ENCODE results near the gene NRCAM. TPM values are rescaled to one million over a fixed set of nuclear protein-coding genes. Genes with fewer than 3 reads are reported as not detected.

The NRCAM gene
- total RNA-seq, 1 experiment from 2014 or later: 40.3 TPM

DNA sequence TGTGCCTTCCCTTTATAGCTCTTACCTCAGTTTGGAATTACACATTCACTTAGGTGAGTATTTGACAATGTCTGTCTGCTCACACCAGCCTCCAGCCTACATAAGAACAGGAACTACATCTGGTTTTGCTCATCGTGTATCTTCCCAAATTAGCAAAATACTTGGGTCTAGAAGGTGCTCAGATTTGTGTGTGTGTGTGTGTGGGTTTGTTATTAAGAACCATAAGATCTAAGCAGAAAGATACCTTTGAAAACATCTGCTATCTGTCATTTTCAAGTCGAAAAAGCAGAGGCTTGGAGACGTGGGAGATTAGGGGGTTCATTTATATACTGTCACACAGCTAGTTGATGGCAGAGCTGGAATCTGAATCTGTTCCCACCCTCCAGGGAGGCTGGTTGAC, 311.3 kb downstream of the NRCAM start:
- Histone ChIP-seq H3K9me2 (ENCODE audit: insufficient read depth) (no peaks in the 10 kb centered on the region), H3F3A (ENCODE audit: insufficient read depth, low read depth) (no peaks in the 10 kb centered on the region), H3K4me3 (no peak overlapping the region), H3K36me3 (ENCODE audit: low read depth) (no peaks in the 10 kb centered on the region), H3K79me2 (ENCODE audit: low read depth) (no peaks in the 10 kb centered on the region), H3K27ac (no peak overlapping the region), H3K27me3 (ENCODE audit: insufficient read depth, low read depth) (no peaks in the 10 kb centered on the region), H2AFZ (no peak overlapping the region), H3K4me2 (no peak overlapping the region), H4K20me1 (ENCODE audit: insufficient read depth) (no peaks in the 10 kb centered on the region), H3K4me1 (replicated peaks; ENCODE audit: insufficient read depth) (no peaks in the 10 kb centered on the region), H3K9me3 (ENCODE audit: insufficient read depth, low read depth) (no peaks in the 10 kb centered on the region)
- BruUV-seq (replicated peaks): no TSS peak
- POLR2A ChIA-PET (ENCODE audit: unreplicated experiment): no interaction called here
- CTCF ChIA-PET: interaction anchor here (0.6 to 1.2 kb wide), 3 partner anchors 114 to 402 kb away, joined by 3 to 24 read pairs (median 6); no protein-coding TSS in a partner anchor
- DNase-seq: no peak
- no peak for TF ChIP-seq EZH2 (IDR thresholded peaks at IDR 0.05; ENCODE audit: low read depth)
- TF ChIP-seq, protein P1, sequence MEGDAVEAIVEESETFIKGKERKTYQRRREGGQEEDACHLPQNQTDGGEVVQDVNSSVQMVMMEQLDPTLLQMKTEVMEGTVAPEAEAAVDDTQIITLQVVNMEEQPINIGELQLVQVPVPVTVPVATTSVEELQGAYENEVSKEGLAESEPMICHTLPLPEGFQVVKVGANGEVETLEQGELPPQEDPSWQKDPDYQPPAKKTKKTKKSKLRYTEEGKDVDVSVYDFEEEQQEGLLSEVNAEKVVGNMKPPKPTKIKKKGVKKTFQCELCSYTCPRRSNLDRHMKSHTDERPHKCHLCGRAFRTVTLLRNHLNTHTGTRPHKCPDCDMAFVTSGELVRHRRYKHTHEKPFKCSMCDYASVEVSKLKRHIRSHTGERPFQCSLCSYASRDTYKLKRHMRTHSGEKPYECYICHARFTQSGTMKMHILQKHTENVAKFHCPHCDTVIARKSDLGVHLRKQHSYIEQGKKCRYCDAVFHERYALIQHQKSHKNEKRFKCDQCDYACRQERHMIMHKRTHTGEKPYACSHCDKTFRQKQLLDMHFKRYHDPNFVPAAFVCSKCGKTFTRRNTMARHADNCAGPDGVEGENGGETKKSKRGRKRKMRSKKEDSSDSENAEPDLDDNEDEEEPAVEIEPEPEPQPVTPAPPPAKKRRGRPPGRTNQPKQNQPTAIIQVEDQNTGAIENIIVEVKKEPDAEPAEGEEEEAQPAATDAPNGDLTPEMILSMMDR (conservative IDR thresholded peaks at IDR 0.05): no peak
- intact Hi-C loops (cut with micrococcal nuclease; ENCODE audit: unreplicated experiment): loop anchor here (5.0 to 10.0 kb wide), 4 partner anchors 253 to 1200 kb away; partner anchors contain the start of genes CBLL1 and DLD

DNA sequence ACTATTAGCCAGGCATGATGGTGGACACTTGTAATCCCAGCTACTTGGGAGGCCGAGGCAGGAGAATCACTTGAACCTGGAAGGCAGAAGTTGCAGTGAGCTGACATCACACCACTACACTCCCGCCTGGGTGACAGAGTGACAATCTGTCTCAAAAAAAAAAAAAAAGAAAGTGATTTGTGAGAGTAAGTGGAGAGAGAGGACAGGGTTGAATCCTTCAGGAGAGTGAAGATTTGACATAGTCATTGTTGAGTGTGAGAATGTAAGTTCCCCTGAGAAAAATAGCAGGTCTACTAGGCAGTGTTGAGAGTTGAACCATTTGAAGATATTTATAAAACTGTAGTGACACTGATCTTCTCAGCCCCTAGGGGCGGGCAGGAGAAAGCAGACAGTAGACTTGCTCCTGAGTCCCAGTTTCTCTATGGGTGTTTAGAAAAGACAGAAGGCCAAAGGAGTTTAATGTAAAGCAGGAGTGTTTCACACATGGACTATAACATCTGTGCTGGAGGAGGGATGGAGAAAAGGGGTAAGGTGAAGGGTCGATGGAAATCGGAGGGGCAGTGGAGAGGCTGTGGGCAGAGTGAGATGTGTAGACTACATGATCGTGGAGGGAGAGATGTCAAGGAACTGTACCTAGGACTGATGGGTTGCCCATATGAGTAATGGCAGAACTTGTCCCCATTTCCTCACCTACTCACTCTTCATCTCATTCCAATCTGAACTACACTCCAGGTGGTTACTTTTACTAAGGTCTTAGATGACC, 312.4 kb downstream of the NRCAM start:
- no peaks in the 10 kb centered on the region for H3K36me3 ChIP-seq (ENCODE audit: low read depth)
- H3K4me1 ChIP-seq (replicated peaks; ENCODE audit: insufficient read depth): no peaks in the 10 kb centered on the region
- H4K20me1 ChIP-seq (ENCODE audit: insufficient read depth): no peaks in the 10 kb centered on the region
- no peaks in the 10 kb centered on the region for H3K79me2 ChIP-seq (ENCODE audit: low read depth)
- no peak overlapping the region for H3K27ac ChIP-seq
- no peak overlapping the region for H2AFZ ChIP-seq
- H3F3A ChIP-seq (ENCODE audit: insufficient read depth, low read depth): no peaks in the 10 kb centered on the region
- no TSS peak for BruUV-seq (replicated peaks)
- H3K4me3 ChIP-seq: no peak overlapping the region
- no peaks in the 10 kb centered on the region for H3K27me3 ChIP-seq (ENCODE audit: insufficient read depth, low read depth)
- intact Hi-C loops (cut with micrococcal nuclease; ENCODE audit: unreplicated experiment): loop anchor here (10.0 kb wide), 2 partner anchors 939 to 1199 kb away; no protein-coding TSS in a partner anchor
- no peaks in the 10 kb centered on the region for H3K9me2 ChIP-seq (ENCODE audit: insufficient read depth)
- POLR2A ChIA-PET (ENCODE audit: unreplicated experiment): no interaction called here
- H3K4me2 ChIP-seq: no peak overlapping the region
- CTCF ChIA-PET: interaction anchor here (1.2 kb wide), 1 partner anchor 113 kb away, joined by 6 read pairs; no protein-coding TSS in a partner anchor
- no peak for TF ChIP-seq EZH2 (IDR thresholded peaks at IDR 0.05; ENCODE audit: low read depth)
- TF ChIP-seq, protein P1 (conservative IDR thresholded peaks at IDR 0.05): no peak
- H3K9me3 ChIP-seq (ENCODE audit: insufficient read depth, low read depth): no peaks in the 10 kb centered on the region
- DNase-seq: no peak

DNA sequence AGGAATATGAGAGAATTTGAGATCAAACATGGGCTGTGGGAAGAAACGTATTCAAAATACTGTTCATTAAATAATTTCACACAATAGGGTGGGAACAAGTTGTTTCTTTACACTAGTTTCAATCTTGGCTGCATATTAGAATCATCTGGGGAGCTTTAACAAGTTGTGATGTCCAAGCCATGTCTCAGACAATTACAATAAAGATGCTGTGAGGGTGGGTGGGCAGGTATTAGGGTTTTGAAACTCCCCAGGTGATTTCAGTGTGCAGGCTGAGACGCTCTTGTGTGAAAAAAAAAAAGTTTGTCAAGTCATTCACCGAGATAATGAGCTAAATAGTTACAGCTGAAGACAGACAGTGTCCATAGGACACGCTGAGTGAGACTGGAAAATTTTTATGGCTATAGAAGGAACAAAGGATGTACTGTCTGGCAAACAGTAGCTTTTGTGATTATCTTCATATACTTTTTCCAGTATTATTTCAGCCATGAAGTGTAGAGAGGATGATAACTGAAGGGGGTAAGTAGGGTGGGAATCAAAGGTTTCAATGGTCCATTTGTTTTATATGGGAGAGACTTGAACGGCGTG, 313.5 kb downstream of the NRCAM start:
- no peaks in the 10 kb centered on the region for H3K79me2 ChIP-seq (ENCODE audit: low read depth)
- H3K27ac ChIP-seq: no peak overlapping the region
- H3K4me1 ChIP-seq (replicated peaks; ENCODE audit: insufficient read depth): no peaks in the 10 kb centered on the region
- intact Hi-C loops (cut with micrococcal nuclease; ENCODE audit: unreplicated experiment): loop anchor here (10.0 kb wide), 2 partner anchors 938 to 1198 kb away; no protein-coding TSS in a partner anchor
- POLR2A ChIA-PET (ENCODE audit: unreplicated experiment): interaction anchor here (0.7 kb wide), 1 partner anchor 108 kb away, joined by 11 read pairs; no protein-coding TSS in a partner anchor
- BruUV-seq (replicated peaks): no TSS peak
- DNase-seq: no peak
- TF ChIP-seq, protein P1 (conservative IDR thresholded peaks at IDR 0.05): no peak
- TF ChIP-seq EZH2 (IDR thresholded peaks at IDR 0.05; ENCODE audit: low read depth): no peak
- no peaks in the 10 kb centered on the region for H3K36me3 ChIP-seq (ENCODE audit: low read depth)
- H4K20me1 ChIP-seq (ENCODE audit: insufficient read depth): no peaks in the 10 kb centered on the region
- no peak overlapping the region for H3K4me2 ChIP-seq
- no peak overlapping the region for H3K4me3 ChIP-seq
- no peaks in the 10 kb centered on the region for H3K9me2 ChIP-seq (ENCODE audit: insufficient read depth)
- H2AFZ ChIP-seq: no peak overlapping the region
- H3F3A ChIP-seq (ENCODE audit: insufficient read depth, low read depth): no peaks in the 10 kb centered on the region
- CTCF ChIA-PET: no interaction called here
- no peaks in the 10 kb centered on the region for H3K9me3 ChIP-seq (ENCODE audit: insufficient read depth, low read depth)
- no peaks in the 10 kb centered on the region for H3K27me3 ChIP-seq (ENCODE audit: insufficient read depth, low read depth)

All from PC-9 (cell line).